GM12878 (cell line): Measurements from ENCODE around the gene DYNC1I1. TPM values are rescaled to one million over a fixed set of nuclear protein-coding genes. Genes with fewer than 3 reads are reported as not detected.

Experiments
- ATAC-seq: fragments of 200-7000 bp; cut with Tn5 transposase; 3 replicates; pipeline ENCODE4 v1.9.1; 2020; ENCODE audit warnings: mild to moderate bottlenecking, moderate library complexity
- BruUV-seq: library from RNA; stranded (reverse); fragments of 400-500 nt; replicated peaks from 2 replicates; lab custom pipeline; 2021; lab: Mats Ljungman, UMichigan
- CTCF ChIA-PET: fragments of 300-600 bp; sonication (Branson Sonifier 250); formaldehyde crosslinking; extraction: SDS; loops from one replicate; lab custom pipeline; 2021; ENCODE audit warnings: inconsistent platforms; lab: Yijun Ruan, JAX
- POLR2A ChIA-PET: fragments of 350-600 bp; formaldehyde crosslinking; extraction: SDS; loops from one replicate; lab custom pipeline; 2021; ENCODE audit warnings: inconsistent platforms; lab: Charles Lee
- RAD21 ChIA-PET: fragments of 300-600 bp; sonication (Branson Sonifier 250); formaldehyde crosslinking; loops from one replicate; lab custom pipeline; 2023; ENCODE audit warnings: antibody characterized with exemption; ENCODE audit not compliant: unreplicated experiment; lab: Charles Lee
- SMC1A ChIA-PET: fragments of 300-600 bp; sonication (Branson Sonifier 250); formaldehyde crosslinking; loops from one replicate; lab custom pipeline; 2023; ENCODE audit not compliant: unreplicated experiment, uncharacterized antibody; lab: Charles Lee
- DNase-seq: peaks from one replicate; pipeline ENCODE4 v3.0.0-alpha.2; 2011; ENCODE audit warnings: low read depth, low spot score
- FAIRE-seq: peaks from 3 replicates; lab custom pipeline; 2011; peaks lifted over from hg19 to GRCh38; lab: Jason Lieb, UNC
- H2AFZ ChIP-seq: 2 replicates; pipeline ENCODE4 v1.6.0; 2011; ENCODE audit warnings: low read depth, low read length, control low read depth; ENCODE audit not compliant: control insufficient read depth
- H3K27ac ChIP-seq: 2 replicates; pipeline ENCODE4 v1.5.1; 2011; ENCODE audit warnings: control low read depth; ENCODE audit not compliant: control insufficient read depth, insufficient read depth
- H3K27me3 ChIP-seq, 2 experiments: replicated peaks in 1 of 2; 2 replicates each; pipeline versions ENCODE4 v1.6.0 to v1.6.1; 2011; ENCODE audit warnings: low read length in 1 of 2; ENCODE audit not compliant: control insufficient read depth in 2 of 2, insufficient read depth in 2 of 2
- H3K36me3 ChIP-seq, 2 experiments: 2 replicates each; pipeline ENCODE4 v1.5.1; 2011; ENCODE audit warnings: low read length in 1 of 2; ENCODE audit not compliant: control insufficient read depth in 2 of 2, insufficient read depth in 2 of 2
- H3K4me1 ChIP-seq: 2 replicates; pipeline ENCODE4 v1.6.1; 2011; ENCODE audit warnings: mild to moderate bottlenecking, low read length, moderate library complexity, mixed read lengths; ENCODE audit not compliant: control insufficient read depth, insufficient read depth
- H3K4me2 ChIP-seq: 2 replicates; pipeline ENCODE4 v1.6.0; 2011; ENCODE audit warnings: control low read depth; ENCODE audit not compliant: control insufficient read depth, insufficient read depth
- H3K4me3 ChIP-seq: fragments of 200-600 bp; sonication (generic); 2 replicates; pipeline ENCODE4 v1.5.1; 2016
- H3K79me2 ChIP-seq: 2 replicates; pipeline ENCODE4 v1.6.0; 2011; ENCODE audit warnings: low read length; ENCODE audit not compliant: control insufficient read depth, insufficient read depth
- H3K9ac ChIP-seq: 2 replicates; pipeline ENCODE4 v1.8.0; 2011; ENCODE audit warnings: low read length, control low read depth, mixed read lengths; ENCODE audit not compliant: control insufficient read depth, insufficient read depth
- H3K9me3 ChIP-seq: replicated peaks from 3 replicates; pipeline ENCODE4 v1.5.1; 2011; ENCODE audit warnings: mild to moderate bottlenecking, low read length; ENCODE audit not compliant: control insufficient read depth, insufficient read depth
- H4K20me1 ChIP-seq: 2 replicates; pipeline ENCODE4 v1.6.0; 2011; ENCODE audit not compliant: control insufficient read depth, insufficient read depth
- BCLAF1 ChIP-seq: fragments of 450-650 bp; IDR thresholded peaks from 2 replicates; pipeline ENCODE4 v1.6.1; 2017; ENCODE audit warnings: antibody characterized with exemption, mild to moderate bottlenecking, moderate library complexity
- E2F8 ChIP-seq: fragments of 450-650 bp; IDR thresholded peaks from 2 replicates; pipeline ENCODE4 v1.6.1; 2018; ENCODE audit warnings: mild to moderate bottlenecking, low read depth, moderate library complexity; ENCODE audit not compliant: partially characterized antibody
- EZH2 ChIP-seq: IDR thresholded peaks from 2 replicates; pipeline ENCODE4 v1.6.1; 2012; ENCODE audit warnings: low read depth, mild to moderate bottlenecking, control low read depth, inconsistent platforms, low read length, borderline replicate concordance; ENCODE audit not compliant: control insufficient read depth
- HCFC1 ChIP-seq: fragments of 150-350 bp; IDR thresholded peaks from 2 replicates; pipeline ENCODE4 v1.6.1; 2014; ENCODE audit warnings: low read length
- MTA2 ChIP-seq: fragments of 450-650 bp; IDR thresholded peaks from 2 replicates; pipeline ENCODE4 v1.6.1; 2016; ENCODE audit warnings: low read depth, mild to moderate bottlenecking, moderate library complexity
- MXI1 ChIP-seq: fragments of 150-350 bp; IDR thresholded peaks from 2 replicates; pipeline ENCODE4 v1.6.1; 2011; ENCODE audit warnings: low read depth, mild to moderate bottlenecking, inconsistent platforms, low read length, improper control_type of control experiment
- MYB ChIP-seq: fragments of 150-350 bp; IDR thresholded peaks from 2 replicates; pipeline ENCODE4 v1.6.1; 2014; ENCODE audit warnings: mild to moderate bottlenecking, low read depth, low read length, borderline replicate concordance
- NFIC ChIP-seq: IDR thresholded peaks from 2 replicates; pipeline ENCODE4 v1.6.1; 2012; ENCODE audit warnings: low read depth, mild to moderate bottlenecking, inconsistent platforms, low read length, moderate library complexity
- NKRF ChIP-seq: fragments of 450-650 bp; conservative IDR thresholded peaks from 2 replicates; pipeline ENCODE4 v1.6.1; 2017; ENCODE audit warnings: mild to moderate bottlenecking, moderate library complexity
- RCOR1 ChIP-seq: conservative IDR thresholded peaks from 2 replicates; pipeline ENCODE4 v1.6.1; 2012; ENCODE audit warnings: low read depth, low read length, improper control_type of control experiment
- ZNF274 ChIP-seq: IDR thresholded peaks from one replicate; pipeline ENCODE4 v1.8.0; 2011; ENCODE audit not compliant: insufficient read length, insufficient read depth
- ZNF592 ChIP-seq: fragments of 450-650 bp; IDR thresholded peaks from 2 replicates; pipeline ENCODE4 v1.6.1; 2017; ENCODE audit warnings: mild to moderate bottlenecking, moderate library complexity
- WGBS: methylation state at CpG from one replicate; pipeline ENCODE4 v1.1.6; 2016; ENCODE audit warnings: low lambda C conversion rate; ENCODE audit not compliant: insufficient replicate concordance, insufficient coverage; ENCODE audit errors: missing lambda C conversion rate; 5-methylcytosine and 5-hydroxymethylcytosine counted together
- in situ Hi-C: fragments of 300-500 bp; cut with MboI; formaldehyde crosslinking; loops from 9 replicates; pipeline ENCODE4 v1.14.3; 2018; ENCODE audit warnings: mixed read lengths
- intact Hi-C: fragments of 100-400 bp; cut with micrococcal nuclease; formaldehyde crosslinking; loops from one replicate; pipeline ENCODE4 v1.14.2; 2022; ENCODE audit not compliant: unreplicated experiment
- polyA plus RNA-seq, 11 experiments: library from polyadenylated mRNA; depleted of rRNA in 4 of 11; unstranded in 6 of 11; stranded (reverse) in 5 of 11; fragments of >200 nt; fragmentation: Nextera tagmentation in 4 of 11; fragmentation: Illumina TruSeq in 1 of 11; extraction: Ambion mirVana in 4 of 11; extraction: Trizol in 1 of 11; gene quantifications; 1 replicate in 1 of 11; 2 replicates in 10 of 11; pipeline versions ENCODE4 v1.2.1 to v1.2.3, GENCODE V29; 2011 to 2016; ENCODE audit warnings: inconsistent platforms in 2 of 11, missing spikeins in 2 of 11, low read depth in 1 of 11
- total RNA-seq, 4 experiments: library from RNA; depleted of rRNA in 3 of 4; stranded (reverse); fragments of >200 nt in 3 of 4; fragmentation: Illumina TruSeq in 1 of 4; extraction: Trizol in 1 of 4; gene quantifications; 2 replicates each; pipeline versions ENCODE4 v1.2.1 to v1.2.3, GENCODE V29; 2013 to 2021

The DYNC1I1 gene
- total and polyA plus RNA-seq, 10 of the 15 experiments (the other 5 are each of a cell fraction or from before 2014, with no cell fraction given): 0.05 to 0.91 (median 0.14) TPM; not detected in 3

- no TSS peak for BruUV-seq
- ATAC-seq (no peak), FAIRE-seq (no peak), DNase-seq (no peak)
- intact Hi-C loops (no loop called here), in situ Hi-C loops (no loop called here)
- H3K4me3 ChIP-seq: no peak overlapping the region
- H3K9ac ChIP-seq: no peak overlapping the region
- TF ChIP-seq EZH2: no peak
- no peak for TF ChIP-seq HCFC1
- TF ChIP-seq RCOR1: no peak
- no peak for TF ChIP-seq E2F8
- TF ChIP-seq MTA2: no peak
- TF ChIP-seq MXI1: no peak
- no peak for TF ChIP-seq NKRF
- TF ChIP-seq ZNF592: no peak
- no peak for TF ChIP-seq NFIC
- TF ChIP-seq ZNF274: no peak
- no peak for TF ChIP-seq BCLAF1
- no peak for TF ChIP-seq MYB
- no peaks in the 10 kb centered on the region for H3K36me3 ChIP-seq
- SMC1A ChIA-PET: no interaction called here
- no peak overlapping the region for H3K4me2 ChIP-seq
- RAD21 ChIA-PET: no interaction called here
- 37% methylated on average over 7 of the region's 7 CpGs for WGBS
- H3K4me1 ChIP-seq: no peaks in the 10 kb centered on the region
- POLR2A ChIA-PET: no interaction called here
- no peak overlapping the region for H3K27ac ChIP-seq
- no peak overlapping the region for H2AFZ ChIP-seq
- H3K9me3 ChIP-seq: no peaks in the 10 kb centered on the region
- no peaks in the 10 kb centered on the region for H3K27me3 ChIP-seq
- no peaks in the 10 kb centered on the region for H4K20me1 ChIP-seq
- CTCF ChIA-PET: no interaction called here
- no peaks in the 10 kb centered on the region for H3K79me2 ChIP-seq
These were observed 200.2 kb downstream of the DYNC1I1 start for GRCh38 chr7:95972523-95972922.
